GM12878 (cell line): ENCODE measurements around the gene IFNA13. TPM values are rescaled to one million over a fixed set of nuclear protein-coding genes. Genes with fewer than 3 reads are reported as not detected.

Source experiments
- ATAC-seq: fragments of 200-7000 bp; cut with Tn5 transposase; 3 replicates; pipeline ENCODE4 v1.9.1; 2020; ENCODE audit warnings: mild to moderate bottlenecking, moderate library complexity
- BruUV-seq: library from RNA; stranded (reverse); fragments of 400-500 nt; replicated peaks from 2 replicates; lab custom pipeline; 2021; lab: Mats Ljungman, UMichigan
- CTCF ChIA-PET: fragments of 300-600 bp; sonication (Branson Sonifier 250); formaldehyde crosslinking; extraction: SDS; loops from one replicate; lab custom pipeline; 2021; ENCODE audit warnings: inconsistent platforms; lab: Yijun Ruan, JAX
- POLR2A ChIA-PET: fragments of 350-600 bp; formaldehyde crosslinking; extraction: SDS; loops from one replicate; lab custom pipeline; 2021; ENCODE audit warnings: inconsistent platforms; lab: Charles Lee
- RAD21 ChIA-PET: fragments of 300-600 bp; sonication (Branson Sonifier 250); formaldehyde crosslinking; loops from one replicate; lab custom pipeline; 2023; ENCODE audit warnings: antibody characterized with exemption; ENCODE audit not compliant: unreplicated experiment; lab: Charles Lee
- SMC1A ChIA-PET: fragments of 300-600 bp; sonication (Branson Sonifier 250); formaldehyde crosslinking; loops from one replicate; lab custom pipeline; 2023; ENCODE audit not compliant: unreplicated experiment, uncharacterized antibody; lab: Charles Lee
- DNase-seq: peaks from one replicate; pipeline ENCODE4 v3.0.0-alpha.2; 2011; ENCODE audit warnings: low read depth, low spot score
- FAIRE-seq: peaks from 3 replicates; lab custom pipeline; 2011; peaks lifted over from hg19 to GRCh38; lab: Jason Lieb, UNC
- H2AFZ ChIP-seq: 2 replicates; pipeline ENCODE4 v1.6.0; 2011; ENCODE audit warnings: low read depth, low read length, control low read depth; ENCODE audit not compliant: control insufficient read depth
- H3K27ac ChIP-seq: 2 replicates; pipeline ENCODE4 v1.5.1; 2011; ENCODE audit warnings: control low read depth; ENCODE audit not compliant: control insufficient read depth, insufficient read depth
- H3K27me3 ChIP-seq, 2 experiments: replicated peaks in 1 of 2; 2 replicates each; pipeline versions ENCODE4 v1.6.0 to v1.6.1; 2011; ENCODE audit warnings: low read length in 1 of 2; ENCODE audit not compliant: control insufficient read depth in 2 of 2, insufficient read depth in 2 of 2
- H3K36me3 ChIP-seq, 2 experiments: 2 replicates each; pipeline ENCODE4 v1.5.1; 2011; ENCODE audit warnings: low read length in 1 of 2; ENCODE audit not compliant: control insufficient read depth in 2 of 2, insufficient read depth in 2 of 2
- H3K4me1 ChIP-seq: 2 replicates; pipeline ENCODE4 v1.6.1; 2011; ENCODE audit warnings: mild to moderate bottlenecking, low read length, moderate library complexity, mixed read lengths; ENCODE audit not compliant: control insufficient read depth, insufficient read depth
- H3K4me2 ChIP-seq: 2 replicates; pipeline ENCODE4 v1.6.0; 2011; ENCODE audit warnings: control low read depth; ENCODE audit not compliant: control insufficient read depth, insufficient read depth
- H3K4me3 ChIP-seq: fragments of 200-600 bp; sonication (generic); 2 replicates; pipeline ENCODE4 v1.5.1; 2016
- H3K79me2 ChIP-seq: 2 replicates; pipeline ENCODE4 v1.6.0; 2011; ENCODE audit warnings: low read length; ENCODE audit not compliant: control insufficient read depth, insufficient read depth
- H3K9ac ChIP-seq: 2 replicates; pipeline ENCODE4 v1.8.0; 2011; ENCODE audit warnings: low read length, control low read depth, mixed read lengths; ENCODE audit not compliant: control insufficient read depth, insufficient read depth
- H3K9me3 ChIP-seq: replicated peaks from 3 replicates; pipeline ENCODE4 v1.5.1; 2011; ENCODE audit warnings: mild to moderate bottlenecking, low read length; ENCODE audit not compliant: control insufficient read depth, insufficient read depth
- H4K20me1 ChIP-seq: 2 replicates; pipeline ENCODE4 v1.6.0; 2011; ENCODE audit not compliant: control insufficient read depth, insufficient read depth
- FOXK2 ChIP-seq: fragments of 450-650 bp; IDR thresholded peaks from 2 replicates; pipeline ENCODE4 v1.6.1; 2017; ENCODE audit warnings: mild to moderate bottlenecking, moderate library complexity
- HSF1 ChIP-seq: fragments of 150-350 bp; IDR thresholded peaks from 2 replicates; pipeline ENCODE4 v1.6.1; 2014; ENCODE audit warnings: mild to moderate bottlenecking, low read depth, low read length
- MYB ChIP-seq: fragments of 150-350 bp; IDR thresholded peaks from 2 replicates; pipeline ENCODE4 v1.6.1; 2014; ENCODE audit warnings: mild to moderate bottlenecking, low read depth, low read length, borderline replicate concordance
- NR2C1 ChIP-seq: fragments of 450-650 bp; IDR thresholded peaks from 2 replicates; pipeline ENCODE4 v1.6.1; 2017; ENCODE audit warnings: antibody characterized with exemption, mild to moderate bottlenecking, moderate library complexity
- PRDM15 ChIP-seq: fragments of 450-650 bp; formaldehyde crosslinking; IDR thresholded peaks from 2 replicates; pipeline ENCODE4 v1.4.0; 2020; ENCODE audit warnings: mild to moderate bottlenecking, moderate library complexity
- ZBTB4 ChIP-seq: fragments of 450-650 bp; formaldehyde crosslinking; IDR thresholded peaks from 2 replicates; pipeline ENCODE4 v1.4.0; 2022; ENCODE audit warnings: mild to moderate bottlenecking, moderate library complexity
- ZNF592 ChIP-seq: fragments of 450-650 bp; IDR thresholded peaks from 2 replicates; pipeline ENCODE4 v1.6.1; 2017; ENCODE audit warnings: mild to moderate bottlenecking, moderate library complexity
- WGBS: methylation state at CpG from one replicate; pipeline ENCODE4 v1.1.6; 2016; ENCODE audit warnings: low lambda C conversion rate; ENCODE audit not compliant: insufficient replicate concordance, insufficient coverage; ENCODE audit errors: missing lambda C conversion rate; 5-methylcytosine and 5-hydroxymethylcytosine counted together
- in situ Hi-C: fragments of 300-500 bp; cut with MboI; formaldehyde crosslinking; loops from 9 replicates; pipeline ENCODE4 v1.14.3; 2018; ENCODE audit warnings: mixed read lengths
- intact Hi-C: fragments of 100-400 bp; cut with micrococcal nuclease; formaldehyde crosslinking; loops from one replicate; pipeline ENCODE4 v1.14.2; 2022; ENCODE audit not compliant: unreplicated experiment
- polyA plus RNA-seq, 11 experiments: library from polyadenylated mRNA; depleted of rRNA in 4 of 11; unstranded in 6 of 11; stranded (reverse) in 5 of 11; fragments of >200 nt; fragmentation: Nextera tagmentation in 4 of 11; fragmentation: Illumina TruSeq in 1 of 11; extraction: Ambion mirVana in 4 of 11; extraction: Trizol in 1 of 11; gene quantifications; 1 replicate in 1 of 11; 2 replicates in 10 of 11; pipeline versions ENCODE4 v1.2.1 to v1.2.3, GENCODE V29; 2011 to 2016; ENCODE audit warnings: inconsistent platforms in 2 of 11, missing spikeins in 2 of 11, low read depth in 1 of 11
- total RNA-seq, 4 experiments: library from RNA; depleted of rRNA in 3 of 4; stranded (reverse); fragments of >200 nt in 3 of 4; fragmentation: Illumina TruSeq in 1 of 4; extraction: Trizol in 1 of 4; gene quantifications; 2 replicates each; pipeline versions ENCODE4 v1.2.1 to v1.2.3, GENCODE V29; 2013 to 2021

The IFNA13 gene
- total and polyA plus RNA-seq, 10 of the 15 experiments (the other 5 are each of a cell fraction or from before 2014, with no cell fraction given), result not detected

GRCh38 chr9:21414220-21414940 is 46.5 kb upstream of the IFNA13 start:
- in situ Hi-C loops, result no loop called here
- 20% methylated on average over 2 of the region's 2 CpGs for WGBS
- Histone ChIP-seq H3K9me3 (no peaks in the 10 kb centered on the region), H3K27ac (no peak overlapping the region), H4K20me1 (no peaks in the 10 kb centered on the region), H3K36me3 (no peaks in the 10 kb centered on the region), H3K9ac (no peak overlapping the region), H2AFZ (no peak overlapping the region), H3K27me3 (no peaks in the 10 kb centered on the region; a peak in 1 of 4 replicates), H3K4me2 (no peak overlapping the region), H3K4me1 (peaks cover 6% of the 10 kb centered on the region; the same call in 1 of the 2 replicates), H3K79me2 (no peaks in the 10 kb centered on the region), H3K4me3 (no peak overlapping the region)
- no TSS peak for BruUV-seq
- DNase-seq (no peak), ATAC-seq (no peak), FAIRE-seq (no peak)
- intact Hi-C loops, result loop anchor here (5.0 kb wide), 1 partner anchor 172 kb away; the partner anchor contains the start of gene IFNA14
- ChIA-PET CTCF (interaction anchor here (0.6 to 5.9 kb wide), 10 partner anchors 16 to 200 kb away, joined by 3 to 55 read pairs (median 4); no protein-coding TSS in a partner anchor), POLR2A (no interaction called here), RAD21 (interaction anchor here (0.6 to 3.6 kb wide), 5 partner anchors 80 to 96 kb away, joined by 3 to 24 read pairs (median 4); no protein-coding TSS in a partner anchor), SMC1A (interaction anchor here (0.9 to 3.9 kb wide), 7 partner anchors 19 to 254 kb away, joined by 3 to 32 read pairs (median 4); no protein-coding TSS in a partner anchor)
- TF ChIP-seq ZBTB4 (CRISPR knock-in tag) (no peak), NR2C1 (no peak), FOXK2 (no peak), MYB (no peak), PRDM15 (no peak), ZNF592 (no peak), HSF1 (no peak)
